G401.6 (cell line): ENCODE measurements around the gene AP3D1.
"Not testable (repeated sequence)": the region's sequence is repeated elsewhere in the genome, so short reads cannot be mapped to it uniquely, and the experiment has no call there.

Source experiments
- FAIRE-seq: peaks from 2 replicates; lab custom pipeline; 2012; peaks lifted over from hg19 to GRCh38; lab: Jason Lieb, UNC

The AP3D1 gene

DNA sequence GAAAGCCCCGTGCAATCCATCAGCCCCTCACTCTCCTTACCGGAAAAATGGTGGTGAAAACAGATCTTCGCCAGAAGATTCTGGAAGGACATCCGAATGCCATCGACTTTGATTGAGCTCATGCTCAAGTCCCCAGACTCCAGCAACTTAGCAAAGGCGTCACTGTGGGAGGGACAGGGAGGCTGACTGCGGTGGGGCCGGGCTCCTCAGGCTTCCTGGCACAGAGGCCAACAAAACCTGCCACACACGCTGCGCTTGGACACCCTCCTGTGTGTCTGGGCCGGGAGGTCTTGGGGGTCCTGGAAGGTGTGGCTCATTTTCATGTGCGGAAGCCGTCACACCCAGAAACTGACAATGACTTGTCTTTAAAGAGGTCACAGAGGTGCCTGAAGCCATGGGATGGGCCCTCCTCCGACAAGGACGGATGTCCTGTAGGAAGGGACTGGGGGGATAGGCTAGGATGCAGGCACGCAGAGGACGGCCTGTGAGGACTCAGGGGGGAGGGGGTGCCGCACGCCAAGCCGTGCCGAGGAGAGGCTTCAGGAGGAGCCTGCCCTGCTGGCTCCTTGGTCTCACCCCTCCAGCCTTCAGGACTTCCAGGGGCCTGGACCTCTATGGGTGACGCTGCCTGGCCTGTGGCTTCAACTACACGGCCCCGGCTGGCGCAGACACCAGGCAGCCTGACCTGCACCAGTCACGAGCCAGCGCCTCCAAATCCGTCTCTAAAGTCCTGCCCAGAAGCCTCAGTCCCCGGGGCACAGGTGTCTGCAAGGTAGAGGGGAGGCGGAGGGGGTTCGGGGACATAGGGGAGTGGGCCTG lies 42.1 kb downstream of the AP3D1 start:
- no peak for FAIRE-seq

DNA sequence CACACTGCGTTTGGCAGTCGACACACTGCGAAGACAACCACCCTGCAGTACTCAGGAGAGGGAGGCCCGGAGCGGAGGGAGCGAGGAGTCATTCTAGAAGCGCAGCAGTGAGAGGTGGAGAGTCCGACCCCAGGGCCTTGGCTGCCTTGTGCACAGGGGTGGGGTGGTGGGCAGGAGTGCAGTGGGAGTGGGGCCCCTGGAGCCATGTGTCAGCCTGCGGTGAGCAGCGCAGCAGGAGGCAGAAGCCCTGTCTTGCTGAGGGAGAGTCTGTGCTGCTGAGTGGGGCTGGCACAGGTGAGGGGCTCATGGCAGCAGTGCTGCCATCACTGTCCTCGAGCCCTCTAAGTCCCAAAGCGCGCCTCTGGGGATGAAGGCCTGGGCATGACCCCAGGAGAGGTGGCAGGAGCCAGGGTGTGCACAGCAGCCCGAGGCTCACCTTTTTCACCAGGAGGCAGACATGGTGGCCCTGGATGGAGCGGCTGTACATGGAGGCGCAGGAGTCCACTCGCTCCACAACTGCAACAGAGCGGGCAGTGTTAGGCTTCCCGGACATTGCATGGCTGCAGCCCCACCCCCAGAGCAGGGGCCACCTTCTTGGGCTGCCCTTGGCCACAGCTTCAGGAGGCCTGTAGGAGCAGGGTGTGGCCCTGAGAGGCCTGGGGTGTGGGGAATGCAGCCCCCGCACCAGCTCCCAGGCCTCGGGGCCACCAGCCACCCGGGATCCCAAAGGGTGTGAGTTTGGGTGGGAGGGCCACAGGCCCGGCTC lies 42.9 kb downstream of the AP3D1 start:
- no peak for FAIRE-seq

DNA sequence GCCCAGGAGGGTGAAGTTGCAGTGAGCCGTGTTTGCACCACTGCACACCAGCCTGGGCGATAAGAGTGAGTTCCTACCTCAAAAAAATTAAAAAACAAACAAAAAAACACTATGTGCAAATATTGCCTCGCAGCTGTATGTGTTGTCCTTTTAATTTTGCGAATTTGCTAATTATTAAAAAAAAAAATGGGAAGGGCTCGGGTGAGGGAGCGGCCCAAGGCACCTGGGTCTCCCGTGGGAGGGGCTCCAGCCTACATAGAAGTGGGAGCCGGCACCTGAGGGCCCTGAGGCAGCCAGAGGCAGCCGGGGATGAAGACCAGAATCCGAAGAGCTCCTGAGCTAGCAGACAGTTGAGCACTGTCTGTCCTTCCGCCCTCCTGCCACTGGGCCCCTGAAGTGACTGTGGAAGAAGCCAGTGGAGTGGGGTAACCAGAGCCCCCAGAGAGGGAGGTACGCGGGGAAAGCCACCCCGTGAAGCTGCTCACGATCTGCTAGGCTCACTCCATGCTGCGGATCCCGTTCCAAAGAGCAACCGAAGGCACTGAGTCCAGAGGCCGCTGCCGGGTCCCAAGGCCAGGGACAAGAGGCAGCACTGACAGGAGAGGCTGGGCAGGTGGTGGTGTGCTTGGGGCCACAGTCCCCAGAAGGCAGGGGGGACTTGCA lies 48.2 kb downstream of the AP3D1 start:
- FAIRE-seq: no peak

DNA sequence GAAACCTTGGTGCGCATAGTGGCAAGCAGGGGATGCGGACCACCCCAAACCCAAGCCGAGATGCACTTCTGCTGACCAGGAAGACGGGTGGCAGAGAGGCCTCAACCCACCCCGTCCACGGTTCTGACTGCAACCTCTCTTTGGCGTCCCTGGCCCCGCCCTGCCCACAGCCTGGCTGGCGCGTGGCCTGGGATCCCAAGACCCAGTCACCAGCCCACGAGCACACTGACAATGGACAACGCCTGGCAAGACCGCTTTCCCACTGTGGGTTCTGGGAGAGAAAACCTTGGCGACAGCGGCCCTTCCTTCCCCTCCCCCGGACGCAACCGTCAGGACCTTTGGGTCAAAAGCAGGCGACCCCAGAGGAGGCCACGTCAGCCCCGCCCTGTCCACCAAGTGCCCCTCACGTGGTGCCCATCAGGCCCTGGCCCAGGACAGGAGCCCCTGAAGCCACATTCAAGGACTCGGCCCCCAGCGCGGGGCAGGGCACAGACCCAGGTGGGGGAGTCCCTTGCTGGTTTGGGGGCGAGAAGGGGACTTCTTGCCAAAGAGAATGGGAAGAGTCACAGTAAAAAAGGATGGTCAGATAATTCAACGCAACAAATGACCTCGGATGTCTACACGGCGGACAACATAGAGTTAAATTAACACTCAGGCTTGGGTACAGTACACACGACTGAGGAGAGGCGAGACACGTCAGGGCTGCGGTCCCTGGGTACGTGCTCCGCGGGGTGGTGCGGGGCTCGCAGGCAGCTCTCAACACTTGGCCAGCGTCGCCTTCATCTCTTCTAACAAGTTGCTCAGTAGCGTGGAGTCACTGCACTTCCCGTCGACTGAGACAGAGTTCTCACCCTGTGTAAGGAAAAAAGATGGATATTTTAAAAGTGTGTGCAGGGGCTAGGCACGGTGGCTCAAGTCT lies 49.7 kb downstream of the AP3D1 start:
- no peak for FAIRE-seq

DNA sequence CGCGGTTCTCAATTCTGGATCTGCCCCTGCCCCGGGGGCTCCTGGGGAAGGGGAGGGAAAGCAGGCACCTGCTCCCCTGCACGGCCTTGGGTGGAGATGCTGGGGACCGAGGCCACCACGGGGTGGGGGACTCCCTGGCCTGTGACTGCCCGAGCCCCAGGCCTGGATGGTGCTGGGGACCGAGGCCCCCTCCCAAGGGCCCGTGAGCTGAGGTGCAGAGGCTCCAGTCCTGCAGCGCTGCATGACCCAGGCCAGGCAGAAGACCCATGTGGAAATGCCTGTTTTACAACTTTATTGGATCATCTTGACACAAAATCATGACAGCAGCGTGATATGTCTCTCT lies 50.7 kb downstream of the AP3D1 start:
- no peak for FAIRE-seq

DNA sequence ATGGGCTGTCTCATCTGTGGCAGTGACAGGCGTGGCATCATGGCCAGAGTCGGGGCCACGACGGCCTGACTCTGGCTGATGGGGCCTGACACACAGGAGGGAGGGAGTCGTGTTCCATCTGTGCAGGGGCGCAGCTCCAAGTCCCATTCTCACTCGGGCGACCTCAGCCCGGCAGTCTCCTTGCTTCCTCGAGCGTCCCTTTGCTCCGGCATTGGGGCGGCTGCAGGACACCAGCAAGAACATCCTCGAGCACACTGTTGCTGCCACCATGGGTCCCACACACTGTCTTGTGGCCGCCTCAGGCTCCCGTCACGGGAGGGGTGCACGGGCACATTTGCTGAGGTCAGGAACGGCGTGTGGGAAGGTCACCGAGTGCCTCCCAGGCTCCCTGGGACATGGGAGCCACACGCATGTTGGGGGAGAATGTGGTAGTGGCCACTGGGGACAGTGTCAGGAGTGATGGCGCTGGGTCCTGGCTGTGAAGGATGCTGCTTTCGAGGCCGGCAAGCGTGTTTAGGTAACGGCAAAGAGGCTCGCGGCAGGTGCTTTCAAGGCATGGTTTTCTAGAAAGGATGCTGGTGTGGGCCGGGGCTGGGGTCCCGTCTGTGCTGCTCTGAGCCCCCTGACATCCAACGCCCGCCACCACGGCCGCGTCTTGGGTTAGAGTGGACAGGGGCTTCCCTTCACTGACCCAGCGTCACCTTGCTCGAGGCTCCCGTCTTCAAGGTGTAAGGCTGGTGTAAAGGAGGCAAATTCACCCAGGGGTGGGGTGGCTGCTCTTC lies 51.2 kb downstream of the AP3D1 start:
- FAIRE-seq: no peak

DNA sequence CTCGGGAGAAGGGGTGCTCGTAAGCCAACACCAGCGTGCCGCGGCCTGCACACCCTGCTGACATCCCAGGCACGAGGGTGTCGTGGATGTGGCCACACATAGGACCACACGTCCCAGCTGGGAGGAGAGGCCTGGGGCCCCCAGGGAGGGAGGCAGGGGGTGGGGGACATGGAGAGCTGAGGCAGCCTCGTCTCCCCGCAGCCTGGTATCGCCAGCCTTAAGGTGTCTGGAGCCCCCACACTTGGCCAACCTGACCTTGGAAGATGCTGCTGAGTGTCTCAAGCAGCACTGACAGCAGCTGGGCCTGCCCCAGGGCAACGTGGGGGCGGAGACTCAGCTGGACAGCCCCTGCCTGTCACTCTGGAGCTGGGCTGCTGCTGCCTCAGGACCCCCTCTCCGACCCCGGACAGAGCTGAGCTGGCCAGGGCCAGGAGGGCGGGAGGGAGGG lies 52.3 kb downstream of the AP3D1 start:
- FAIRE-seq: no peak

DNA sequence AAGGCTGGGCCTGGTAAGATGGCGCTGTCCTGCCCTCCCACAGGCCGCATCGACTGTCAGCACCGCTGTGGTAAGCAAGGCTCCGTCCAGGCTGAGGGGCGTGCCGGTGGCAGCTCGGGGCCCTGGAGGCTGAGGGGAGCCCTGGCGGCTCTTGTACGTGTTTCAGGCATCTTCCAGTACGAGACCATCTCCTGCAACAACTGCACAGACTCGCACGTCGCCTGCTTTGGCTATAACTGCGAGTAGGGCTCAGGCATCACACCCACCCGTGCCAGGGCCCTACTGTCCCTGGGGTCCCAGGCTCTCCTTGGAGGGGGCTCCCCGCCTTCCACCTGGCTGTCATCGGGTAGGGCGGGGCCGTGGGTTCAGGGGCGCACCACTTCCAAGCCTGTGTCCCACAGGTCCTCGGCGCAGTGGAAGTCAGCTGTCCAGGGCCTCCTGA lies 53.5 kb downstream of the AP3D1 start:
- no peak for FAIRE-seq

DNA sequence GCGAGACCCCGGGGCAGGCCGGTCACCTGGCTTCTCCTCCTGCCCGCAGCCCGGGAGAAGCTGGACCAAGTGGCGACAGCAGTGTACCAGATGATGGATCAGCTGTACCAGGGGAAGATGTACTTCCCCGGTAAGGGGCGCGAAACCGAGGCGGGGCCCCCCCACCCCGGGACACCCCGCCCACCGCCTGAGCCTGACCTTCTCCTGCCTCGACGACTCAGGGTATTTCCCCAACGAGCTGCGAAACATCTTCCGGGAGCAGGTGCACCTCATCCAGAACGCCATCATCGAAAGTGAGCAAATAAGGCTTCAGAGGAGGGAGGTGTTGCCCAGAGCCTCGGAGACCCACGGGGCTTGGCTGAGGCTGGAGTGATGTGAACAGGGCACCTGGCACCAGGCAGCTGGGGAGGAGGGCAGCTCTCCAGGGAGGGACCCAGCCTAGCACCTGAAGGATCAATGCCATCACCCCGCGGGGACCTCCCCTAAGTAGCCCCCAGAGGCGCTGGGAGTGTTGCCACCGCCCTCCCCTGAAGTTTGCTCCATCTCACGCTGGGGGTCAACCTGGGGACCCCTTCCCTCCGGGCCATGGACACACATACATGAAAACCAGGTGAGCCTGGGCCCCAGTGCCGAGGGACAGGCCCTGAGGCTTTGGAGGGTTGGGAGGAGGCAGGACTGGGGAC lies 54.0 kb downstream of the AP3D1 start:
- FAIRE-seq: no peak

DNA sequence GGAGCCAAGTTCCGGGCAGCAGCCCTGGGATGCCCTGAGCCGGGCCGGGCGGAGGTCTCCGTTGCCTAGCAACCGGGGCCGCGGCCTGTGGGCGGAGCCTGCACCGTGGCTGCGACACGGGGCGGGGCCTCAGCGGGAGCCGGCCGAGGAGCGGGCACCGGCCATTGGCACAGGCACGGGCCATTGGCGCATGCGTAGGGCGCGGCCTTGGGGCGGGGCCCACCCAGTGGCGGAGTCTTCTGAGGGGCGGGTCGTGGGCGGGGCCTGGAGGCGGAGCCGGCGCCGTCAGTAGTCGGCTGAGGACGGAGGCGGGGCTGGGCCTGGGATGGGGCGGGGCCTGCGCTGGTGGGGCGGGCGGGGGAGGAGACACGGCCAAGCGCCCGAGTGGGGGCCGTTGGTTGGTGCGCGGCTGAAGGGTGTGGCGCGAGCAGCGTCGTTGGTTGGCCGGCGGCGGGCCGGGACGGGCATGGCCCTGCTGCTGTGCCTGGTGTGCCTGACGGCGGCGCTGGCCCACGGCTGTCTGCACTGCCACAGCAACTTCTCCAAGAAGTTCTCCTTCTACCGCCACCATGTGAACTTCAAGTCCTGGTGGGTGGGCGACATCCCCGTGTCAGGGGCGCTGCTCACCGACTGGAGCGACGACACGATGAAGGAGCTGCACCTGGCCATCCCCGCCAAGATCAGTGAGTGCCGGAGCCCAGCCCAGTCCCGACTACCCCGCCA lies 54.7 kb downstream of the AP3D1 start, which contains the start of gene IZUMO4:
Gene IZUMO4 (plus strand): TSS at position 436 of the 723 bp plus-strand sequence. CDS start 31 bp downstream, at position 467.
- FAIRE-seq: no peak

DNA sequence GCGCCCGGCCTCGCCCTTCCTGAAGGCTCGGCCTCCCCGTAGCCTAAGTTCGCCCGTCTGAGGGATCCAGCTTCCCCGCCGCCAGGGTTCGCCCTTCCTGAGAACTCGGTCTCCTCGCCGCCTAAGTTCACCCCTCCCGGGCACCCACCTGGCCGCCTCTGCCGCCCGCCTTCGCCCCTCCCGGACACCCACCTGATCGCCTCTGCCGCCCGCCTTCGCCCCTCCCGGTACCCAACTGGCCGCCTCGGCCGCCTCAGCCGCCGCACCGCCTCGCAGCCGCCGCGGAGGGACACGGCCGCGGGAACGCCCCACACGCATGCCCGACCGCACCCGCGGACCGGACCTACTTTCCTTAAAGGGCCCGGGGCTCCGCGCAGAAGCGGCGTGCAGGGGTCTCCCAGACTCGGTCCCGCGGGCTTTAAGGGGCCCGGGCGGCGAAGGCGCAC lies 55.3 kb downstream of the AP3D1 start, which contains the start of gene MOB3A:
Gene MOB3A (minus strand): TSS at position 293 of the 446 bp plus-strand sequence. CDS start 17,766 bp downstream, outside the sequence.
- FAIRE-seq: no peak

DNA sequence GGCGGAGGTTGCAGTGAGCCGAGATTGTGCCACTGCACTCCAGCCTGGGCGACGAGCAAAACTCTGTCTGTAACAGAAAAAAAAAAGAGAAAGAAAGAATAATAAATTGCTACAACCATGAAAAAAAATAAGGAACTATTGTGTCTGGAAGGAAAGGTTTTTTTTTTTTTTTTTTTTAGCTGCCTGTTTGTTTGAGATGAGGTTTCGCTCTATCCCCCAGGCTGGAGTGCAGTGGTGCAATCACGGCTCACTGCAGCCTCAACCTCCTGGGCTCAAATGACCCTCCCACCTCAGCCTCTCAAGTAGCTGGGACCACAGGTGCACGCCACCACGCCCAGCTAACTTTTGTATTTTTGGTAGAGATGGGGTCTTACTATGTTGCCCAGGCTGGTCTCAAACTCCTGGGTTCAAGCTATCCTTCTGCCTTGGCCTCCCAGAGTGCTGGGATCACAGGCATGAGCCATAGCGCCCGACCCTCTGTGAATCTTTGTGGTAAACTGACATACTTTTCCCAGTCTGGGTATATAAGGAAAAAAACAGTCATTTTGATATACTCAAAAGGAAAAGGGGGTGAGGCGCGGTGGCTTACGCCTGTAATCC lies 59.3 kb downstream of the AP3D1 start:
- not testable (repeated sequence) for FAIRE-seq

DNA sequence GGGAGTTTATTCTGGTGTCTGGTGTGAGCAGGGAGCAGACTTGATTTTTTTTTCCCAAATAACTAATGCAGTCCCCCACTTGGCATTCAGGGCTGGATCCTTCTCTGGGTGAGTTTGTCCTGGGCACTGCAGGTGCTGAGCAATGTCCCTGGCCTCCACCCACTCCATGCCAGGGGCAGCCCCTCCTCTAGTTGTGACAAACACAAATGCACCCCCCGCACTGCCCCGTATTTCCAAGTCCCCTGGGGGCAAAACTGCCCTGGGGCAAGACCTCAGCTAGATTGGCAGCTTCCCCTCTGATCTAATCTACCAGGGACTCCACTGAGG lies 61.7 kb downstream of the AP3D1 start:
- FAIRE-seq: no peak

DNA sequence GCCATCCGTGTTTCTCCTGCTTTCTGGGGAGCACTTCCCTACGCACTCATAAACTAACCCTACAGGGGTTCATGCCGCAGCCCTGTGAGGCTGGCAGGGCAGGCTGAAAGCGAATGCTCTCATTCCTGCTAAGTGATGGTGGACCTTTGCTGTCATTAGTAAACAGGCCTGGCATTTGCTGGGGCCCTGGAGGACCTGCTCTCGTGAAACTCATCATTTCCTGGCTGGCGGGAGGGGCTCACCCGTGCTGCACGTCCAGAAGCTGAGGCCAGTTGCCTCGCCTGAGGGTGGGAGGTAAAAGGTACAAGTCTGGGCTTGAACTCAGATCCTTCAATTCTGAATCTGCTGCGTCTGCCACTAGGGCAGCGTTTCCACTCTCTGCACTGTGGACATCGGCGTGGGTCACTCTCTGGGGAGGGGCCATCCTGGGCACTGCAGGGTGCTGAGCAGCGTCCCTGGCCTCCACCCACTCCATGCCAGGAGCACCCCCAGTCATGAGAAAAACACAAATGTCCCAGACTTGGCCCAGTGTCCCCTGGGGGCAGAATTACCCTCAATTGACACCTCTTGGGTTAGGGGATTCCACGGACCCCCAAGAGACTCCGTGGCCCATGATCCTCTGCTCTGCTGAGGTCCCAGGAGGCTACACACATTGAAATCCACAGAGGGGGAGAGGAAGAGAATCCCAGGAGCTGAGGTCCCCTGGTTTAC lies 62.2 kb downstream of the AP3D1 start:
- FAIRE-seq: no peak

DNA sequence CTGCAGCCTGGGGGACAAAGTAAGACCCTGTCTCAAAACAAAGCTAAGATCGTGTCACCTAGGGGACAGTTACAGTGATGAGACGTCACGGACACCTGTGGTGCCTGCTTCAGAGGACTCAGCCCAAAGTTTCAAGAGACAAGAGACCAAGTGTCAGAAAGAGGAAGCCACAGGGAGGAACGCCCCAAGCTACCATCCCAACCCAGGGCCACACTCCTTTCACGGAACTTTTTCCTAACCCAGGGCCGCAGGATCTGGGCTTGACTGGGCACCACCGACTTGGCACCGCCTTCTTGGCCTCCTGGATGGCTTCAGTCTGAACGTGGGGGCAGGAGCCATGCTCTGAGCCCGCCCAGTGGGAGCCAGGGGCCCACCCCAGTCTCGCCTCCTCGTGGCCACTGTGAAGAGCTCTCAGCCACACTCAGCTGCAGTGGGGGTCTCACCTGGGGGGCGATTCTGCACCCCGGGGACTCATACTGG lies 63.7 kb downstream of the AP3D1 start:
- no peak for FAIRE-seq

DNA sequence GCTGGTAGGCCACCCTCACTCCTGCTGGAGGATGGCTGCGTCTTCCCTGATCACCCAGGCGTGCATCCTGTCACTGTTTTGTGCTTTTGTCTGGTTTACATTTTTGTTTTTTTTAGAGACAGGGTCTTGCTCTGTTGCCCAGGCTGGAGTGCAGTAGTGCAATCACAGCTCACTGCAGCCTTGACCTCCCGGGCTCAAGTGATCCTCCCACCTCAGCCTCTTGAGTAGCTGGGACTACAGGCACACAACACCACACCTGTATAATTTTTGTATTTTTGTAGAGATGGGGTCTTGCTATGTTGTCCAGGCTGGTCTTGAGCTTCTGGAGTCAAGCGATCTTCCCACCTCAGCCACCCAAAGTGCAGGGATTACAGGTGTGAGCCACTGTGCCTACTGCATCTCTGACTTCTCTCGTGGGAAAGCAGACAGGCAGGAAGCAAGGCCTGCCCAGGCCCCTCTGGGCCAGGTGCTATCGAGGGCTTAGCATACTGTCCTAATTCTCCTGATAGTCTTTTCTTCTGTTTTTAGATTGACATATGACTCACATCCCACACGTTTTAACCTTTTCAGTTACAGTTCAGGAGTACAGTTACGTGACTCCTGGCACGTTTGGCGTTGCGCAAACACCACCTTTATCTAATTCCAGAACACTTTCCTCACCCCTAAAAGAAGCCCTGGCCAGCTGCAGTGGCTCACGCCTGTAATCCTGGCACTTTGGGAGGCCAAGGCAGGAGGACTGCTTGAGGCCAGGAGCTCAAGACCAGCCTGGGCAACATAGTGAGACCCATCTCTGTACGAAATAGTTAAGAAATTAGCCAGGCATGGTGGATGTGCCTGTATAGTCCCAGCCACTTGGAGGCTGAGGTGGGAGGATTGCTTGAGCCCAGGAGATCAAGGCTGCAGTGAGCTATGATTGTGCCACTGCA lies 64.4 kb downstream of the AP3D1 start:
- FAIRE-seq: not testable (repeated sequence)

DNA sequence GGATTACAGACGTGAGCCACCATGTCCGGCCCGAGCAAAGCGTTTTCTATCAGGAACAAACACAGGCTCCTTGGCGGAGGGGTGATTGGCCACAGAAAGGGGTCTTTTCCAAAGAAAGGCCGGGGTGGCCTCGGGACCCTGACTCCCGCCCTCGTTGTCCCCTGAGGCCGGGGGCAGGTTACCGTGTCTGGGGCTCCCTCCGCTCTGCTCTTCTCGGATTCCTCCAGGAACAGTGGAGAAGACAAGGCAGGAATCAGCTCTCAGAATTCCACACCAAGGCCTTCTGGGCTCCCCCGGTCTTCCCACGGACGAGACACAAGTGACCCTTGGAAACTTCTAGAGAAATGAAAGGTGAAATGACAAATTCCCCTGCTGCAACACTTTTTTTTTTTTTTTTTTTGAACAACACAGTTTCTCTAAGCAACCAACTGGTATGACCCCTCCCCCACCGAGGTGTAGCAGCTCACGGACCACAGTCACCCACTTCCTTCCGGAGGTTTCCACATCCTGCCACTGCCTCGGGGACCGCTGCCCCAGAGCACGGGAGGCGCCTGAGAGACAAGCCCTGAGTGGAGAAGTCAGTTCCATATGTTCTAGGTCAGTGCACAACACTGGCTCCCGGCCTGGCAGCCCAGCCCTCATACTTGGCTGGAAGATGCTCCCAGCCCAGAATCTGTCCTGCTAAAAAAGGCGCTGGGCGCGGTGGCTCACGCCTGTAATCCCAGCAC lies 66.2 kb downstream of the AP3D1 start:
- no peak for FAIRE-seq
